Stimulated activated CD8-positive, alpha-beta memory T cell treated with anti-CD3 and anti-CD28 coated beads, Interleukin-15, amount 100 ng/mL, for 48 hours (primary cell): ENCODE results near the gene CNTNAP2.

Experiments
- DNase-seq, 2 donors: peaks; one replicate each; pipeline ENCODE4 v3.0.0-alpha.2; 2020; ENCODE audit warnings: low read depth in 2 of 2

CNTNAP2 gene

GRCh38 chr7:147014286-147014955 is 897.8 kb downstream of the CNTNAP2 start:
- no peak for DNase-seq

- DNase-seq, result no peak
These were observed 899.4 kb downstream of the CNTNAP2 start for GRCh38 chr7:147015999-147016398.

GRCh38 chr7:147022056-147022455 is 905.5 kb downstream of the CNTNAP2 start:
- DNase-seq, result no peak

GRCh38 chr7:147023440-147023839 is 906.8 kb downstream of the CNTNAP2 start:
- no peak for DNase-seq

- no peak for DNase-seq
These were observed 913.4 kb downstream of the CNTNAP2 start for GRCh38 chr7:147029953-147030352.

- no peak for DNase-seq
These were observed 917.0 kb downstream of the CNTNAP2 start for GRCh38 chr7:147033641-147034040.

GRCh38 chr7:147041438-147041837 is 924.8 kb downstream of the CNTNAP2 start:
- DNase-seq, result no peak

- no peak for DNase-seq
These were observed 928.3 kb downstream of the CNTNAP2 start for GRCh38 chr7:147044941-147045340.

GRCh38 chr7:147047696-147048095 is 931.1 kb downstream of the CNTNAP2 start:
- DNase-seq, result no peak

GRCh38 chr7:147048864-147049263 is 932.3 kb downstream of the CNTNAP2 start:
- no peak for DNase-seq

- no peak for DNase-seq
These were observed 936.2 kb downstream of the CNTNAP2 start for GRCh38 chr7:147052818-147053217.

- no peak for DNase-seq
These were observed 937.1 kb downstream of the CNTNAP2 start for GRCh38 chr7:147053746-147054145.

GRCh38 chr7:147060070-147060469 is 943.5 kb downstream of the CNTNAP2 start:
- no peak for DNase-seq

GRCh38 chr7:147062897-147063296 is 946.3 kb downstream of the CNTNAP2 start:
- DNase-seq, result no peak

GRCh38 chr7:147068842-147069241 is 952.2 kb downstream of the CNTNAP2 start:
- DNase-seq, result no peak

GRCh38 chr7:147069771-147070170 is 953.2 kb downstream of the CNTNAP2 start:
- no peak for DNase-seq

GRCh38 chr7:147070886-147071285 is 954.3 kb downstream of the CNTNAP2 start:
- no peak for DNase-seq

GRCh38 chr7:147071536-147071935 is 954.9 kb downstream of the CNTNAP2 start:
- DNase-seq, result no peak

GRCh38 chr7:147078312-147078711 is 961.7 kb downstream of the CNTNAP2 start:
- no peak for DNase-seq

GRCh38 chr7:147079083-147079482 is 962.5 kb downstream of the CNTNAP2 start:
- no peak for DNase-seq

GRCh38 chr7:147079921-147080420 is 963.4 kb downstream of the CNTNAP2 start:
- no peak for DNase-seq

GRCh38 chr7:147081117-147081516 is 964.5 kb downstream of the CNTNAP2 start:
- no peak for DNase-seq

- no peak for DNase-seq
These were observed 972.5 kb downstream of the CNTNAP2 start for GRCh38 chr7:147089051-147089461.

- no peak for DNase-seq
These were observed 973.0 kb downstream of the CNTNAP2 start for GRCh38 chr7:147089608-147090007.
